Skeletal muscle satellite cell (primary cell): ENCODE measurements around the gene FNIP1.
"Not testable (repeated sequence)": the region's sequence is repeated elsewhere in the genome, so short reads cannot be mapped to it uniquely, and the experiment has no call there.

ENCODE experiments used
- H3K27me3 ChIP-seq: 2 replicates; pipeline ENCODE4 v1.7.0; 2013; ENCODE audit warnings: low read length; ENCODE audit not compliant: control insufficient read depth, insufficient read depth
- H3K36me3 ChIP-seq: 2 replicates; pipeline ENCODE4 v1.7.0; 2013; ENCODE audit warnings: mild to moderate bottlenecking, control low read depth, low read length; ENCODE audit not compliant: insufficient read depth
- H3K4me1 ChIP-seq: 2 replicates; pipeline ENCODE4 v1.7.0; 2013; ENCODE audit warnings: low read length; ENCODE audit not compliant: control insufficient read depth, insufficient read depth
- H3K4me2 ChIP-seq: 2 replicates; pipeline ENCODE4 v1.7.0; 2013; ENCODE audit warnings: mild to moderate bottlenecking, low read length
- H3K4me3 ChIP-seq: 2 replicates; pipeline ENCODE4 v1.7.0; 2013; ENCODE audit warnings: low read length
- H3K9ac ChIP-seq: 2 replicates; pipeline ENCODE4 v1.7.0; 2013; ENCODE audit warnings: mild to moderate bottlenecking, low read depth, low read length, moderate library complexity
- H3K9me3 ChIP-seq: replicated peaks from 2 replicates; pipeline ENCODE4 v1.7.0; 2013; ENCODE audit warnings: mild to moderate bottlenecking, control low read depth, low read length

Gene FNIP1

DNA sequence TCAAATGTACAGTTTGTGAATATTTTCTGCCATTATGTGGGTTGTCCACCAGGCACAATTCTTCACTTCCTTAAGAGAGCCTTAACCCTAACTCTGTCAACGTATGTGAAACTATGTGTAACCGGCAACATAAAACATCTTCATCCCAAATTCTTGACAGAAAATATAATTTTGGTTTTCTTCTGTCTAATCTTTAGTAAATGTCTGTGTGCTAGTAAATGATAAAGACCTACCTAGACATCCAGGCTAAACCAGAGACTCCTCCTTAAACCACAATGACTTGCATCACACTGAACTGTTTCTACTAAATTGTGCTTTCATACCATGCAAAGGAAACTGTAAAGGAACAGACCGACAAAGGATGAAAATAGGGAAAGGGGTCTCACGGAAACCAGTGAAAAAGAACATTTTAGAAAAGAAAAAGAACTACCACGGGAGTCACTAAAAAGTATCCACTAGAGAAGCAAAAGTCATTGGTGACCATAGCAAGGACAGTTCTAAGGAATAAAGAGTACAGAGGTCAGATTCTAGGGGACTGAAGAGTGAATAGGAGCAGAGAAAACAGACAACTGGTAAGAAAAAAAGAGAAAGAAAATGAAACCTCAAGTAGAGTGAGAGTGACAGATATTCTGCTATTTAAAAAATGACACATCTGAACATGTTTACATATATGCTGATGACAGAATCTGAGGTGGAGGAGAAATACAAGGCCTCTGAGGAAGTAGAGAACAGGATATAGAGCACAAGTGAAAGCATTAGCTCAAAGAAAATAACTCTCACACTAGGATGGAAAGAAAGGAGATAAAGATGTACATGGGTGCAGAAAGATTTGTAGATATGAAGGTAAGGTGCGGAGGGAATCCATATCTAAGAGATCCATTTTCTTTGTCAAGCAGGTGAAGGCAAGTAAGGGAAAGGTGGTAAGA is 49.4 kb downstream of the FNIP1 start:
- Histone ChIP-seq H3K27me3 (no peaks in the 10 kb centered on the region), H3K36me3 (peaks cover 12% of the 10 kb centered on the region), H3K9ac (no peak overlapping the region), H3K4me1 (peaks cover 26% of the 10 kb centered on the region), H3K4me2 (peak overlapping the region; percentile 8), H3K9me3 (no peaks in the 10 kb centered on the region), H3K4me3 (no peak overlapping the region)

DNA sequence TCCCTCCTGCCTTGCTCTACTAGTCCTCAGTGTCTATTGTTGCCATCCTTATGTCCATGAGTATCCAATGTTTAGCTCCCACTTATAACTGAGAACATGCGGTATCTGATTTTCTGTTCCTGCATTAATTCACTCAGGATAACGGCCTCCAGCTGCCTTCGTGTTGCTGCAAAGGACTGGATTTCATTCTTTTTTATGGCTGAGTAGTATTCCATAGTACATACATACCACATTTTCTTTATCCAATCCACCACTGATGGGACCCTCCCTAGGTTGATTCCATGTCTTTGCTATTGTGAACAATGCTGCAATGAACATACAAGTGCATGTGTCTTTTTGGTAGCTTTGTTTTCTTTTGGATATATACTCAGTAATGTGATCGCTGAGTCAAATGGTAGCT is 50.4 kb downstream of the FNIP1 start:
- Histone ChIP-seq H3K36me3 (peaks cover 17% of the 10 kb centered on the region), H3K4me3 (no peak overlapping the region), H3K27me3 (no peaks in the 10 kb centered on the region), H3K4me2 (no peak overlapping the region), H3K4me1 (peaks cover 26% of the 10 kb centered on the region), H3K9me3 (no peaks in the 10 kb centered on the region), H3K9ac (no peak overlapping the region)

DNA sequence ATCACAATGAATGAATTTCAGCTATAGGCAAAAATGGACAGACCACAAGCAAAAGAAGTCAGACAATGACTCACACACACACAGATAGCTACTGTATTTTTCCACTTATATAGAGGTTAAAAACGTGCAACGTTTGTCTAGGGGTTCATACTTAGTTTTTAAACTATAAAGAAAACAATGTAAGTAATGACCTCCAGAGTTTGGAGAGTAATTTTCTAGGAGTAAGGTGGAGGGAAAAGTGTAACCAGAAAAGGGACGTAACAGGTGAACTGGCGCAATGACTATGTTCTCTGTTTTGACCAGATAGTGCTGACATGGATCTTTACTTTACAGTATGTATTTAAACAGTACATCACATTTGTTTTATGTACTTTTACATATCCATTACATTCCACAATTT is 51.1 kb downstream of the FNIP1 start:
- H3K9ac ChIP-seq = no peak overlapping the region
- peaks cover 21% of the 10 kb centered on the region for H3K36me3 ChIP-seq
- H3K4me1 ChIP-seq = peaks cover 26% of the 10 kb centered on the region
- H3K9me3 ChIP-seq = no peaks in the 10 kb centered on the region
- H3K4me2 ChIP-seq = no peak overlapping the region
- H3K4me3 ChIP-seq = no peak overlapping the region
- H3K27me3 ChIP-seq = no peaks in the 10 kb centered on the region

DNA sequence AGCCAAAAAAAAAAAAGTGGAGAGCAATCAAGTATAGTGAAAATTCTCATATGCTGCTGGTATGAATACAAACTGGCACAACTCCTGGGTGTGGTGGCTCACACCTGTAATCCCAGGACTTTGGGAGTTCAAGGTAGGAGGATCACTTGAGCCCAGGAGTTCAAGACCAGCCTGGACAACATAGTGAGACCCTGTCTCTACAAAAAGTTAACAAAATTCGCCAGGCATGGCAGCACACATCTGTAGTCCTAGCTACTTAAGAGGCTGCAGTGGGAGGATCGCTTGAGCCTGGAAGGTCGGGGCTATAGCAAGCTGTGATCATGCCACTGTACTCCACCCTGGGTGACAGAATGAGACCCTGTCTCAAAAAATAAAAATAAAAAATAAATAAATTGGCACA is 51.7 kb downstream of the FNIP1 start:
- H3K36me3 ChIP-seq = peaks cover 26% of the 10 kb centered on the region
- H3K9me3 ChIP-seq = no peaks in the 10 kb centered on the region
- H3K27me3 ChIP-seq = no peaks in the 10 kb centered on the region
- no peak overlapping the region for H3K9ac ChIP-seq
- no peak overlapping the region for H3K4me2 ChIP-seq
- no peak overlapping the region for H3K4me3 ChIP-seq
- peaks cover 26% of the 10 kb centered on the region for H3K4me1 ChIP-seq

DNA sequence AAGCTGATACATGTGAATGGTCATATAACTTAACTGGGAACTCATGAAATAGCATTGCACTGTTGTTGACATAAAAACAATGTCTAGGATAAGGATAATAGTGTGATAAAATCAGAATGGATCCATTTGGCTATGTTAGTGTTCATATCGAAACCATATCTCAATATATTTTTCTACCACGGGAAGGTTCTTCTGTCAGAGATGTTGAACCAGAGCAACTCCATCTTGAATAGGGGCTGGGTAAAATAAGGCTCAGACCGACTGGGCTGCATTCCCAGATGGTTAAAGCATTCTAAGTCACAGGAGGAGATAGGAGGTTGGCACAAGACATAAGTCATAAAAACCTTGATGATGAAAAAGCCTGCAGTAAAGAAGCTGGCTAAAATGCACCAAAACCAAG is 56.3 kb downstream of the FNIP1 start:
- Histone ChIP-seq H3K36me3 (peaks cover 40% of the 10 kb centered on the region), H3K4me3 (no peak overlapping the region), H3K9ac (no peak overlapping the region), H3K4me1 (no peaks in the 10 kb centered on the region), H3K4me2 (no peak overlapping the region), H3K9me3 (no peaks in the 10 kb centered on the region), H3K27me3 (no peaks in the 10 kb centered on the region)

DNA sequence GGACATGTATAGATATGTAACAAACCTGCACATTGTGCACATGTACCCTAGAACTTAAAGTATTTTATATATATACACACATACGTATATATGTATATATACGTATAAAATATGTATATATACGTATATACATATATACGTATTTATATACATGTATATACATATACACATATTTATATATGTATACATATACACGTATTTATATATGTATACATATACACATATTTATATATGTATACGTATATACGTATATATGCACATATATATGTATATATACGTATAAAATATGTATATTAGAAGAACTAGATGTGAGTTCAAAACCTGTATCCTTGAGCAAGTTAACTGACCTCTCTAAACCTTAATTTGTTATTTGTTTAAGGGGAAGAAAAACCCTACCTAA is 61.4 kb downstream of the FNIP1 start:
- H3K9me3 ChIP-seq = no peaks in the 10 kb centered on the region
- H3K36me3 ChIP-seq = peaks cover 16% of the 10 kb centered on the region
- H3K27me3 ChIP-seq = no peaks in the 10 kb centered on the region
- H3K4me2 ChIP-seq = no peak overlapping the region
- H3K9ac ChIP-seq = no peak overlapping the region
- no peaks in the 10 kb centered on the region for H3K4me1 ChIP-seq
- no peak overlapping the region for H3K4me3 ChIP-seq

DNA sequence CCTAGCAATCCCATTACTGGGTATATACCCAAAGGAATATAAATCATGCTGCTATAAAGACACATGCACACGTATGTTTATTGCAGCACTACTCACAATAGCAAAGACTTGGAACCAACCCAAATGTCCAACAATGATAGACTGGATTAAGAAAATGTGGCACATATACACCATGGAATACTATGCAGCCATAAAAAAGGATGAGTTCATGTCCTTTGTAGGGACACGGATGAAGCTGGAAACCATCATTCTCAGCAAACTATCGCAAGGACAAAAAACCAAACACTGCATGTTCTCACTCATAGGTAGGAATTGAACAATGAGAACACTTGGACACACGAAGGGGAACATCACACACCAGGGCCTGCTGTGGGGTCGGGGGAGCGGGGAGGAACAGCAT is 61.9 kb downstream of the FNIP1 start:
- H3K4me3 ChIP-seq, H3K9me3 ChIP-seq, H3K4me2 ChIP-seq, H3K4me1 ChIP-seq, H3K27me3 ChIP-seq, H3K9ac ChIP-seq: not testable (repeated sequence)
- H3K36me3 ChIP-seq = peaks cover 11% of the 10 kb centered on the region

DNA sequence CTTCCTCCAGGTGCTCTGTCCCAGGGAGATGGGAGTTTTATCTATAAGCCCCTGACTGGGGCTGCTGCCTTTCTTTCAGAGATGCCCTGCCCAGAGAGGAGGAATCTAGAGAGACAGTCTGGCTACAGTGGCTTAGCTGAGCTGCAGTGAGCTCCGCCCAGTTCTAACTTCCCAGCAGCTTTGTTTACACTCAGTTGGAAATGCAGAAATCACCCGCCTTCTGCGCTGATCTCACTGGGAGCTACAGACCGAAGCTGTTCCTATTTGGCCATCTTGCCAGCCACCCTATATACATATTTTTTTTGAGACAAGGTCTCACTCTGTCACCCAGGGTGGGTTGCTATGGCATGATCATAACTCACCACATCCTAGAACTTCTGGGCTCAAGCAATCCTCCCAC is 67.5 kb downstream of the FNIP1 start:
- H3K36me3 ChIP-seq = peaks cover 14% of the 10 kb centered on the region
- H3K4me2 ChIP-seq, H3K4me3 ChIP-seq, H3K9ac ChIP-seq, H3K4me1 ChIP-seq, H3K27me3 ChIP-seq, H3K9me3 ChIP-seq: not testable (repeated sequence)

DNA sequence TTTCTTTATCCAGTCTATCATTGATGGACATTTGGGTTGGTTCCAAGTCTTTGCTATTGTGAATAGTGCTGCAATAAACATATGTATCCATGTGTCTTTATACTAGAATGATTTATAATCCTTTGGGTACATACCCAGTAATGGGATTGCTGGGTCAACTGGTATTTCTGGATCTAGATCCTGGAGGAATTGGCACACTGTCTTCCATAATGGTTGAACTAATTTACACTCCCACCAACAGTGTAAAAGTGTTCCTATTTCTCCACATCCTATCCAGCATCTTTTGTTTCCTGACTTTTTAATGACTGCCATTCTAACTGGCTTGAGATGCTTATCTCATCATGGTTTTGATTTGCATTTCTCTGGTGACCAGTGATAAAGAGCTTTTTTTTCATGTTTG is 72.7 kb downstream of the FNIP1 start:
- H3K36me3 ChIP-seq = peaks cover 14% of the 10 kb centered on the region
- not testable (repeated sequence) for H3K4me3 ChIP-seq, H3K4me1 ChIP-seq, H3K9me3 ChIP-seq, H3K27me3 ChIP-seq, H3K4me2 ChIP-seq, H3K9ac ChIP-seq

DNA sequence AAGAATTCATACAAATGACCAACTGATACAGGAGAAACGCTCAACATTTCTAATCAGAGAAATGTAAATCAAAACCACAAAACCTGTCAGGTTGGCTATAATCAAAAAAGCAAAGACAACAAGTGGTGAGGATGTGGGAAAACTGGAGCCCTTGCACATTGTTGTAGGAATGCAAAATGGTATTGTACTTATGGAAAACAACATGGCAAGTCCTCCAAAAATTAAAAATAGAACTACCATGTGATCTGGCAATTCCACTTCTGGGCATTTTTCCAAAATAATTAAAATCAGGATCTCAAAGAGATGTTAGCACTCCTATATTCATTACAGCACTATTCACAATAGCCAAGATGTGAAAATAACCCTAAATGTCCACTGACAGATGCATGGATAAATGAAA is 76.1 kb downstream of the FNIP1 start:
- Histone ChIP-seq H3K9me3 (no peaks in the 10 kb centered on the region), H3K4me2 (no peak overlapping the region), H3K9ac (no peak overlapping the region), H3K4me3 (no peak overlapping the region), H3K4me1 (no peaks in the 10 kb centered on the region), H3K27me3 (no peaks in the 10 kb centered on the region), H3K36me3 (peaks cover 11% of the 10 kb centered on the region)

DNA sequence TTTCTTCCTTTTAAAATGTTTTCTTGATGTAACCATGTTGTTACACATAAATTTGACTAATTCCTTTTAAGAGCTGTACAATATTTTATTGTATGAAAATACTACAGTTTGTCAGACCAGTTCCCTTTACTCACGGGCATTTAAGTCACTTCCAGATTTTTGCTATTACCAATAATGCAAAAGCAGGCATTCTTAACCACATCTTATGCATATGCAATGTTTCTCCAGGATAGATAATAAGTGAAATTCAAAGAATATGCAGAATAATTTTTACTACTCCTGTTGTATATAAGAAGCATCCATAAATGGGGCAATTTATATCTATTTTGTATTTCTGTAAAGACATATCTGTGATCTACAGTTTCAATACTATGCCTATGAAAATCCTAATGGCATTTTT is 77.3 kb downstream of the FNIP1 start:
- Histone ChIP-seq H3K36me3 (peaks cover 11% of the 10 kb centered on the region), H3K4me3 (no peak overlapping the region), H3K9me3 (no peaks in the 10 kb centered on the region), H3K9ac (no peak overlapping the region), H3K27me3 (no peaks in the 10 kb centered on the region), H3K4me2 (no peak overlapping the region), H3K4me1 (no peaks in the 10 kb centered on the region)

DNA sequence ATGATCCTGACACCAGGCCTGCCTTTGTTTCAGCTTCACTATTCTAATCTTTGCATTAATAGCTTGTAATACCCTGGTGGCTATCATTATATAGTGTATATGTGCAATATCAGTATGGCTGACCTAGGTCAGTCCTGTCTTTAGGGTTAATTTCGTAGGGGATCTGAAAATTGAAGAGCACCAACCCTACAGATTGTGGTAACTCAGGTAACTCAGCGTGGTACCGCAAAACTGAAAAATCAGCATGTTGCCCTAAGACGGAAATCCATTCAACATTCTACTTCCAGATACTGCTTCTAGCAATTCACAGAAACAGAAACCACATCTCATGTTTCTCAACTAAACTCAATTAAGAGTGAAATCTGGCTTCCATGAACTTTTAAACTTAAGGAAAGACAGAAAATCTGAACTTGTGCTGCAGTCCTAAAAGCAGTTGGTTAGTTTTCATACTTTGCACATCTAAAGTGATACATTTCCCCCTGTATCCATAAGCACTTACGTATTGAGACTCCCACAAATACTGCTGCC is 78.3 kb downstream of the FNIP1 start:
- no peaks in the 10 kb centered on the region for H3K9me3 ChIP-seq
- peaks cover 18% of the 10 kb centered on the region for H3K36me3 ChIP-seq
- H3K9ac ChIP-seq = no peak overlapping the region
- no peaks in the 10 kb centered on the region for H3K27me3 ChIP-seq
- H3K4me1 ChIP-seq = no peaks in the 10 kb centered on the region
- H3K4me3 ChIP-seq = no peak overlapping the region
- no peak overlapping the region for H3K4me2 ChIP-seq
